ENCODE measurements around the gene HOXB2.
A peak's percentile ranks its signal among the peaks of the same experiment; 100 is the strongest.

The HOXB2 gene

GRCh38 chr17:48545022-48545375, at the start of gene HOXB2:
HOXB2 (minus strand) TSS chr17:48545109; CDS start chr17:48544911, 198 bp downstream.
- DNase-seq (ENCODE audit: low read depth): no peak

GRCh38 chr17:48593840-48594537, 49.1 kb upstream of the HOXB2 start:
- peak; percentile 52 for DNase-seq (ENCODE audit: low read depth)

- no peak for DNase-seq (ENCODE audit: low read depth)
These were observed 48.4 kb upstream of the HOXB2 start, which contains the start of gene HOXB5 for GRCh38 chr17:48593126-48593829. HOXB5 (minus strand) TSS chr17:48593779; CDS start chr17:48593682, 97 bp downstream.

- no peak for DNase-seq (ENCODE audit: low read depth)
These were observed 47.7 kb upstream of the HOXB2 start for GRCh38 chr17:48592577-48592976.

GRCh38 chr17:48592057-48592514, 47.2 kb upstream of the HOXB2 start:
- no peak for DNase-seq (ENCODE audit: low read depth)

- DNase-seq (ENCODE audit: low read depth): no peak
These were observed 46.5 kb upstream of the HOXB2 start for GRCh38 chr17:48591255-48592056.

- no peak for DNase-seq (ENCODE audit: low read depth)
These were observed 45.8 kb upstream of the HOXB2 start for GRCh38 chr17:48590607-48591161.

- no peak for DNase-seq (ENCODE audit: low read depth)
These were observed 45.1 kb upstream of the HOXB2 start, which contains the start of gene HOXB3 for GRCh38 chr17:48589831-48590606. HOXB3 (minus strand) TSS chr17:48590241; CDS start chr17:48552474, 37,767 bp downstream.

GRCh38 chr17:48589060-48589830, 44.3 kb upstream of the HOXB2 start:
- DNase-seq (ENCODE audit: low read depth): no peak

GRCh38 chr17:48588528-48588927, 43.6 kb upstream of the HOXB2 start:
- DNase-seq (ENCODE audit: low read depth): no peak

GRCh38 chr17:48588074-48588415, 43.1 kb upstream of the HOXB2 start:
- no peak for DNase-seq (ENCODE audit: low read depth)

- DNase-seq (ENCODE audit: low read depth): no peak
These were observed 42.6 kb upstream of the HOXB2 start for GRCh38 chr17:48587276-48588073.

- no peak for DNase-seq (ENCODE audit: low read depth)
These were observed 41.7 kb upstream of the HOXB2 start for GRCh38 chr17:48586355-48587258.

- no peak for DNase-seq (ENCODE audit: low read depth)
These were observed 39.4 kb upstream of the HOXB2 start for GRCh38 chr17:48584223-48584741.

- no peak for DNase-seq (ENCODE audit: low read depth)
These were observed 38.9 kb upstream of the HOXB2 start for GRCh38 chr17:48583708-48584222.

- no peak for DNase-seq (ENCODE audit: low read depth)
These were observed 37.8 kb upstream of the HOXB2 start for GRCh38 chr17:48582750-48583069.

GRCh38 chr17:48579760-48580554, 35.0 kb upstream of the HOXB2 start:
- DNase-seq (ENCODE audit: low read depth): no peak

- DNase-seq (ENCODE audit: low read depth): no peak
These were observed 34.5 kb upstream of the HOXB2 start for GRCh38 chr17:48579471-48579759.

All from T-helper 22 cell (primary cell).